ENCODE results near the gene MON1B. TPM values are rescaled to one million over a fixed set of nuclear protein-coding genes. Genes with fewer than 3 reads are reported as not detected.
A peak's percentile ranks its signal among the peaks of the same experiment; 100 is the strongest.

The MON1B gene
- total and polyA plus RNA-seq, 2 of the 13 experiments (the other 11 are each of a cell fraction or from before 2014, with no cell fraction given), result 13.4 to 15.6 TPM

DNA sequence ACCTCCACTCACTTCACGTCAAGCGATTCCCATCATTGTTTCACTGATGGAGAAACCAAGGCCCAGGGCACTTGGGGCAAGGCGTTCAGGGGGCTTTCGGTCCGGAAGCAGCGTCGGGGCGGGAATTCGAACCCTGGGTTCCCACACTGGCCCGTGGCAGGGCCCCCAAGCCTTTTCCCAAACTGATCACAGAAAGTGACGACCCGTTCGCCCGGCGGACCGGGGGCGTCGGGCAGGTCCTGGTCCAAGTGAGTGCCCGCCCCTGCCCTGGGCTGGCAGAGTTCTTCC is 856 bp upstream of the MON1B start (continued):
- TF ChIP-seq, protein P1, sequence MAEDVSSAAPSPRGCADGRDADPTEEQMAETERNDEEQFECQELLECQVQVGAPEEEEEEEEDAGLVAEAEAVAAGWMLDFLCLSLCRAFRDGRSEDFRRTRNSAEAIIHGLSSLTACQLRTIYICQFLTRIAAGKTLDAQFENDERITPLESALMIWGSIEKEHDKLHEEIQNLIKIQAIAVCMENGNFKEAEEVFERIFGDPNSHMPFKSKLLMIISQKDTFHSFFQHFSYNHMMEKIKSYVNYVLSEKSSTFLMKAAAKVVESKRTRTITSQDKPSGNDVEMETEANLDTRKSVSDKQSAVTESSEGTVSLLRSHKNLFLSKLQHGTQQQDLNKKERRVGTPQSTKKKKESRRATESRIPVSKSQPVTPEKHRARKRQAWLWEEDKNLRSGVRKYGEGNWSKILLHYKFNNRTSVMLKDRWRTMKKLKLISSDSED (CRISPR knock-in tag; IDR thresholded peaks at IDR 0.05), result peak; percentile 89
- TF ChIP-seq RFX1 (IDR thresholded peaks at IDR 0.05), result no peak
- TF ChIP-seq ZNF674 (CRISPR knock-in tag; IDR thresholded peaks at IDR 0.05; ENCODE audit: low read depth), result no peak
- no peak for TF ChIP-seq SNRNP70 (IDR thresholded peaks at IDR 0.05; ENCODE audit: low read depth, low read length)
- TF ChIP-seq ZNF768 (CRISPR knock-in tag; IDR thresholded peaks at IDR 0.05), result 0 out of 2 replicates have a peak, but pooled peaks have one; percentile 41
- no peak for TF ChIP-seq ZNF678 (CRISPR knock-in tag; IDR thresholded peaks at IDR 0.05)
- no peak for TF ChIP-seq TAF15 (IDR thresholded peaks at IDR 0.05; ENCODE audit: low read depth, low read length, poor library complexity, severe bottlenecking)
- TF ChIP-seq SRY (CRISPR knock-in tag; IDR thresholded peaks at IDR 0.05), result no peak; the same call in 1 of the 2 replicates
- no peak for TF ChIP-seq CENPX (CRISPR knock-in tag; IDR thresholded peaks at IDR 0.05)
- TF ChIP-seq CBX5 (CRISPR knock-in tag; IDR thresholded peaks at IDR 0.05; ENCODE audit: borderline replicate concordance), result no peak
- TF ChIP-seq, protein P2, sequence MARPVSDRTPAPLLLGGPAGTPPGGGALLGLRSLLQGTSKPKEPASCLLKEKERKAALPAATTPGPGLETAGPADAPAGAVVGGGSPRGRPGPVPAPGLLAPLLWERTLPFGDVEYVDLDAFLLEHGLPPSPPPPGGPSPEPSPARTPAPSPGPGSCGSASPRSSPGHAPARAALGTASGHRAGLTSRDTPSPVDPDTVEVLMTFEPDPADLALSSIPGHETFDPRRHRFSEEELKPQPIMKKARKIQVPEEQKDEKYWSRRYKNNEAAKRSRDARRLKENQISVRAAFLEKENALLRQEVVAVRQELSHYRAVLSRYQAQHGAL (CRISPR knock-in tag; IDR thresholded peaks at IDR 0.05; ENCODE audit: not compliant biosample characterization), result no peak
- no peak for TF ChIP-seq ZNF703 (CRISPR knock-in tag; IDR thresholded peaks at IDR 0.05; ENCODE audit: borderline replicate concordance)
- no peak for TF ChIP-seq ZNF615 (CRISPR knock-in tag; IDR thresholded peaks at IDR 0.05; ENCODE audit: borderline replicate concordance)
- TF ChIP-seq, protein P3, sequence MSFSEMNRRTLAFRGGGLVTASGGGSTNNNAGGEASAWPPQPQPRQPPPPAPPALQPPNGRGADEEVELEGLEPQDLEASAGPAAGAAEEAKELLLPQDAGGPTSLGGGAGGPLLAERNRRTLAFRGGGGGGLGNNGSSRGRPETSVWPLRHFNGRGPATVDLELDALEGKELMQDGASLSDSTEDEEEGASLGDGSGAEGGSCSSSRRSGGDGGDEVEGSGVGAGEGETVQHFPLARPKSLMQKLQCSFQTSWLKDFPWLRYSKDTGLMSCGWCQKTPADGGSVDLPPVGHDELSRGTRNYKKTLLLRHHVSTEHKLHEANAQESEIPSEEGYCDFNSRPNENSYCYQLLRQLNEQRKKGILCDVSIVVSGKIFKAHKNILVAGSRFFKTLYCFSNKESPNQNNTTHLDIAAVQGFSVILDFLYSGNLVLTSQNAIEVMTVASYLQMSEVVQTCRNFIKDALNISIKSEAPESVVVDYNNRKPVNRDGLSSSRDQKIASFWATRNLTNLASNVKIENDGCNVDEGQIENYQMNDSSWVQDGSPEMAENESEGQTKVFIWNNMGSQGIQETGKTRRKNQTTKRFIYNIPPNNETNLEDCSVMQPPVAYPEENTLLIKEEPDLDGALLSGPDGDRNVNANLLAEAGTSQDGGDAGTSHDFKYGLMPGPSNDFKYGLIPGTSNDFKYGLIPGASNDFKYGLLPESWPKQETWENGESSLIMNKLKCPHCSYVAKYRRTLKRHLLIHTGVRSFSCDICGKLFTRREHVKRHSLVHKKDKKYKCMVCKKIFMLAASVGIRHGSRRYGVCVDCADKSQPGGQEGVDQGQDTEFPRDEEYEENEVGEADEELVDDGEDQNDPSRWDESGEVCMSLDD (CRISPR knock-in tag; IDR thresholded peaks at IDR 0.05; ENCODE audit: borderline replicate concordance), result no peak
- 0 out of 2 replicates have a peak, but pooled peaks have one; percentile 27 for TF ChIP-seq ZNF766 (CRISPR knock-in tag; IDR thresholded peaks at IDR 0.05; ENCODE audit: borderline replicate concordance)
- TF ChIP-seq, protein P4, sequence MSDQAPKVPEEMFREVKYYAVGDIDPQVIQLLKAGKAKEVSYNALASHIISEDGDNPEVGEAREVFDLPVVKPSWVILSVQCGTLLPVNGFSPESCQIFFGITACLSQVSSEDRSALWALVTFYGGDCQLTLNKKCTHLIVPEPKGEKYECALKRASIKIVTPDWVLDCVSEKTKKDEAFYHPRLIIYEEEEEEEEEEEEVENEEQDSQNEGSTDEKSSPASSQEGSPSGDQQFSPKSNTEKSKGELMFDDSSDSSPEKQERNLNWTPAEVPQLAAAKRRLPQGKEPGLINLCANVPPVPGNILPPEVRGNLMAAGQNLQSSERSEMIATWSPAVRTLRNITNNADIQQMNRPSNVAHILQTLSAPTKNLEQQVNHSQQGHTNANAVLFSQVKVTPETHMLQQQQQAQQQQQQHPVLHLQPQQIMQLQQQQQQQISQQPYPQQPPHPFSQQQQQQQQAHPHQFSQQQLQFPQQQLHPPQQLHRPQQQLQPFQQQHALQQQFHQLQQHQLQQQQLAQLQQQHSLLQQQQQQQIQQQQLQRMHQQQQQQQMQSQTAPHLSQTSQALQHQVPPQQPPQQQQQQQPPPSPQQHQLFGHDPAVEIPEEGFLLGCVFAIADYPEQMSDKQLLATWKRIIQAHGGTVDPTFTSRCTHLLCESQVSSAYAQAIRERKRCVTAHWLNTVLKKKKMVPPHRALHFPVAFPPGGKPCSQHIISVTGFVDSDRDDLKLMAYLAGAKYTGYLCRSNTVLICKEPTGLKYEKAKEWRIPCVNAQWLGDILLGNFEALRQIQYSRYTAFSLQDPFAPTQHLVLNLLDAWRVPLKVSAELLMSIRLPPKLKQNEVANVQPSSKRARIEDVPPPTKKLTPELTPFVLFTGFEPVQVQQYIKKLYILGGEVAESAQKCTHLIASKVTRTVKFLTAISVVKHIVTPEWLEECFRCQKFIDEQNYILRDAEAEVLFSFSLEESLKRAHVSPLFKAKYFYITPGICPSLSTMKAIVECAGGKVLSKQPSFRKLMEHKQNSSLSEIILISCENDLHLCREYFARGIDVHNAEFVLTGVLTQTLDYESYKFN (CRISPR knock-in tag; conservative IDR thresholded peaks at IDR 0.05), result no peak
- TF ChIP-seq ZNF724P (CRISPR knock-in tag; IDR thresholded peaks at IDR 0.05; ENCODE audit: borderline replicate concordance), result no peak
- no peak for TF ChIP-seq FIP1L1 (IDR thresholded peaks at IDR 0.05; ENCODE audit: borderline replicate concordance, insufficient read depth, low read depth, low read length)
- TF ChIP-seq, protein P5, sequence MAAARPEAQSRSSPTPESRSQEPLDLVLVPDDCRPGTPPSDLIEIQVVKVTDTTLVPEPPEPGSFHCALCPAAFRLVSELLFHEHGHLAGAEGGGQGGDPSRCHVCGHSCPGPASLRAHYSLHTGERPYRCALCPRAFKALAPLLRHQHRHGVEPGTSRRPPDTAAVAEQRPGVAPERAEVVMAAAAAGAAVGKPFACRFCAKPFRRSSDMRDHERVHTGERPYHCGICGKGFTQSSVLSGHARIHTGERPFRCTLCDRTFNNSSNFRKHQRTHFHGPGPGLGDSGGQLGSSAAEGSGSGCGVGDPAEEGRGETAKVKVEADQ (CRISPR knock-in tag; IDR thresholded peaks at IDR 0.05; ENCODE audit: borderline replicate concordance), result no peak
- TF ChIP-seq ZNF12 (CRISPR knock-in tag; IDR thresholded peaks at IDR 0.05), result no peak
